D721Med (cell line): Measurements from ENCODE around the gene FIG4.
"Not testable (repeated sequence)": the region's sequence is repeated elsewhere in the genome, so short reads cannot be mapped to it uniquely, and the experiment has no call there.

Source experiments
- DNase-seq: peaks from one replicate; pipeline ENCODE4 v3.0.0; 2011; ENCODE audit warnings: low spot score; ENCODE audit not compliant: insufficient read length
- FAIRE-seq: peaks from 2 replicates; lab custom pipeline; 2011; peaks lifted over from hg19 to GRCh38; lab: Jason Lieb, UNC
- TF ChIP-seq, protein P1 (sequence below): IDR thresholded peaks from 2 replicates; pipeline ENCODE4 v1.5.1; 2012; ENCODE audit warnings: mild to moderate bottlenecking, control low read depth; ENCODE audit not compliant: insufficient read depth; ENCODE audit errors: missing control alignments

The FIG4 gene

DNA sequence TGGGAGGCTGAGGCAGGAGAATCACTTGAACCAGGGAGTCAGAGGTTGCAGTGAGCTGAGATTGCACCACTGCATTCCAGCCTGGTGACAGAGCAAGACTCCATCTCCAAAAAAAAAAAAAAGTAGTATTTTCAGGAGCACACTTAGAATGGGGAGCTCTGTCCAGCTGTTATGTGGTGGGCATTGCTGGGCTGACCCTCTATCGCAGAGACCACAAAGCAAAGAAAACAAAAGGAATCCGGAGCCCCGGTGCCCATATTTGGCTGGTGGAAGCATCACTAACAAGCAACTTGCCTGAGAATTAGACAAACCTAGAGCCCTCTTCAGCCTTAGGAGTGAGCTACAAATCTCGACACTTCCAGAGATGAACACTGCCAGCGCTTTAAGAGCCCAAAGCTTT lies 149.7 kb downstream of the FIG4 start:
- FAIRE-seq (no peak), DNase-seq (no peak)
- TF ChIP-seq, protein P1, sequence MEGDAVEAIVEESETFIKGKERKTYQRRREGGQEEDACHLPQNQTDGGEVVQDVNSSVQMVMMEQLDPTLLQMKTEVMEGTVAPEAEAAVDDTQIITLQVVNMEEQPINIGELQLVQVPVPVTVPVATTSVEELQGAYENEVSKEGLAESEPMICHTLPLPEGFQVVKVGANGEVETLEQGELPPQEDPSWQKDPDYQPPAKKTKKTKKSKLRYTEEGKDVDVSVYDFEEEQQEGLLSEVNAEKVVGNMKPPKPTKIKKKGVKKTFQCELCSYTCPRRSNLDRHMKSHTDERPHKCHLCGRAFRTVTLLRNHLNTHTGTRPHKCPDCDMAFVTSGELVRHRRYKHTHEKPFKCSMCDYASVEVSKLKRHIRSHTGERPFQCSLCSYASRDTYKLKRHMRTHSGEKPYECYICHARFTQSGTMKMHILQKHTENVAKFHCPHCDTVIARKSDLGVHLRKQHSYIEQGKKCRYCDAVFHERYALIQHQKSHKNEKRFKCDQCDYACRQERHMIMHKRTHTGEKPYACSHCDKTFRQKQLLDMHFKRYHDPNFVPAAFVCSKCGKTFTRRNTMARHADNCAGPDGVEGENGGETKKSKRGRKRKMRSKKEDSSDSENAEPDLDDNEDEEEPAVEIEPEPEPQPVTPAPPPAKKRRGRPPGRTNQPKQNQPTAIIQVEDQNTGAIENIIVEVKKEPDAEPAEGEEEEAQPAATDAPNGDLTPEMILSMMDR: no peak

DNA sequence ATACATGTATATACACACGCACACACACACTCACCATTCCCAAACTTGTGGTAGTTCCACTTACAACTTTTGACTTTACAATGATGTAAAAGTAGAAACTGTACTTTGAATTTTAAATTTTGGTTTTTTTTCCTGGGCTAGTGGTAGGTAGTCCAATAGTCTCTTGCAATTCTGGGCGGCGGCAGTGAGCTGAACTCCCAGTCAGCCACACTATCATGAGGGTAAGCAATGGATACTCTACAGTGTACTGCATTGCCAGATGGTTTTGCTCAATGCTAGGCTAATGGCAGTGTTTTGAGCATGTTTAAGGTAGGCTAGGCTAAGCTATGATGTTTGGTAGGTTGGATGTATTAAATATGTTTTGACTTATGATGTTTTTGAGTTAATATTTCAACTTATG lies 150.8 kb downstream of the FIG4 start:
- DNase-seq (no peak), FAIRE-seq (no peak)
- TF ChIP-seq, protein P1: no peak

DNA sequence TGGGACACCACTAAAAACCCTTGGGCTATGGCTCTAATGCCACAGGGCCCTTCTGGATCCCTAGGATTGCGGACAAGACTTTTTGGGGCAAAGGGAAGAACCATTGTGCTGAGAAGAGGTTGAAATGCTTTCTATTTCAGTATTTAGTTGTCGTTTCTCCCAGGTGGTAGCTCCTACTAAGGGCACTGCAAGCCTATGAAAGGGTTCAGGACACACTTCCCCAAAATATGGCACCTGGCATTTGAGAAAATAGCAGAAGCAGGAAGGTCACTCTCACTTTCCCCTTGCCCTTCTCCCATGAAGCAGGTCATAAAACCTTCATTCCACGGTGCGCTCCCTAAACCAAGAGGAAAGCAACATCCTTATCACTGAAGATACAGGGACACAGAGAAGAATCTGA lies 161.6 kb downstream of the FIG4 start:
- FAIRE-seq (no peak), DNase-seq (no peak)
- TF ChIP-seq, protein P1: no peak

DNA sequence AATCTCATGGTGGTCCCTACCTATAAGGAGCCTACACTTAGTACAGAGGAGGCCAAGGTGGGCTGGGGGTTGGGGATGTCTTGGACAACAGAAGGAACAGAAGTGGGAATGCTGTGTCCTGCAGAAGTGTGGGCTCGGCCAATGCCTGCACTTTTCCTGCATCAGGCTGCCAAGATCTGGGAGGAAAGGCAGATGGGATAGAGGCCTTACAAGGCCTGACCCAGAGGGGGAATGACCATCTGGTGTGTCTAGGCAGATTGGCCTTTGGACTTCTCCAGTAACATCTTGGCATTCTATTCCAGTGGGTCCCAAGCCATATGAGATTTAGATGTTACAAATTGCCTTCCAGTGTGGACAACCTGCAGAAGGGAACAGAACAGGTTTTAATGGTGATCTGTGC lies 162.3 kb downstream of the FIG4 start:
- DNase-seq (no peak), FAIRE-seq (no peak)
- TF ChIP-seq, protein P1: no peak

DNA sequence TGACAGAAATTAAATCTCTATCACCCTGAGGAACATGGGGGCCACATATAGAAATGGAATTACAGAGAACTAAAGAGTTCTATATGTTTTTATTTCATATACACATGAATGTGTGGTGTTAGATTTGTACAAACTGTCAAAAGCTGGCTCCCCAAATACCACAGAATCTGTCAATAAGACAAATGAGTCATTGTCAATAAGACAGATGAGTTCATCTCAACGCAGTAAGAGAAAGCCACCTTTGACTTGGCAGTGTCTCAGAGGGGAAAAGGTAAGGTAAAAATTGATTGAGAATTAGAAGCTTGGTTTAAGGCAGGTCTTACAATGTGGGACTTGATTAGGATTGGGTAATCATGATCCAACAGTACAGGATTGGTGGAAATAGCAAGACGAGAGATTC lies 162.9 kb downstream of the FIG4 start:
- DNase-seq (no peak), FAIRE-seq (no peak)
- TF ChIP-seq, protein P1: no peak

DNA sequence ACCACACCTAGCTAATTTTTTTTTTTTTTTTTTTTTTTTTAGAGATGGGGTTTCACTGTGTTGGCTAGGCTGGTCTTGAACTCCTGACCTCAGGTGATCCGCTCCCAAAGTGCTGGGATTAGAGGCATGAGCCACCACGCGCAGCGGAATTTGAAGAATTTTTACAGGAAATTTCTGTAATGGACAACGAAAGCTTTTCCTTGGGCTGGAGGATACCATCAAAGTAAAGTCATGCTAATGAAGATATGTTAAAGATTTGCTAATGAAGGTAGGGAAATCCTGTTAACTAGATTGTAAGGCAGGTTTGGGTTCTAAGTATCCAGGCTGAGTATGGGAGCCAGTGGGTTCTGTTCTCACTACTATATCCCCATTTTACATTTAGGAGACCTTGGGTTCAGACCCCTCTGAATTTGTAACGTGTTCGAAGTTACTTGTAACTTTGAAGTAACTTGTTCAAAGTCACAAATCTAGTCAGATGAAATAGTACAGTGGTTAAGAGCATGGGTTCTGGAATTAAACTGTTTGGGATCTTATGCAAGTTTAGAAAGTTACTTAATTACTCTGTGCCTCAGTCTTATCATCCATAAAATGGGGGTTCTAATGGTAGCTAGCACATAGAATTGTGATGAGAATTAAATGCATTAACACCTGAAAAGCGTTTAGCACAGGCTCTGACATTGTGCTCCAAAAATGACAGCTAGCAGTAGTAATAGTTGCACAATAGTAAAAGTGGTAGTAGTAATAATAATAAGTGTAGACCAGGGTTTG lies 163.6 kb downstream of the FIG4 start:
- FAIRE-seq: no peak
- no peak for DNase-seq

DNA sequence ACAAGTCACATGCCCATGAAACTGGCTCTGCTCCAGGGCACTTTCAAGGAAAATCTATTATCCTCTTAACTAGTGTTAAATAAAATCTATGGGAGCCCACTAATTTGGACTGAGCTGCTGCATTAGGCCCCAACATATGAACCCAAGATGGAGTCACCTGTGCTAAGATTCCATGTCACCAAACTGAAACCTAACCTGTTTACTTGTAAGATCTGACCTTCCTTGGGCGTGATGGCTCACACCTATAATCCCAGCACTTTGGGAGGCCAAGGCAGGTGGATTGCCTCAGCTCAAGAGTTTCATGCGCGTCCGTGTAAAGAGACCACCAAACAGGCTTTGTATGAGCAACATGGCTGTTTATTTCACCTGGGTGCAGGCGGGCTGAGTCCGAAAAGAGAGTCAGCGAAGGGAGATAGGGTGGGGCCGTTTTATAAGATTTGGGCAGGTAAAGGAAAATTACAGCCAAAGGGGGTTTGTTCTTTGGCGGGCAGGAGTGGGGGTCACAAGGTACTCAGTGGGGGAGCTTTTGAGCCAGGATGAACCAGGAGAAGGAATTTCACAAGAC lies 164.5 kb downstream of the FIG4 start:
- not testable (repeated sequence) for DNase-seq, FAIRE-seq

More for the DNA sequence above, 163.6 kb downstream of the FIG4 start:
- TF ChIP-seq, protein P1: no peak
